ENCODE data around the gene NLRC5. TPM values are rescaled to one million over a fixed set of nuclear protein-coding genes. Genes with fewer than 3 reads are reported as not detected.

The NLRC5 gene
- total RNA-seq, 1 experiment from 2014 or later = 2.4 TPM

GRCh38 chr16:57107321-57107922 lies 118.1 kb downstream of the NLRC5 start:
- Histone ChIP-seq H3K56ac (ENCODE audit: insufficient read length, low read depth, low read length) (no peak overlapping the region), H2BK12ac (ENCODE audit: insufficient read length, low read depth, low read length) (no peak overlapping the region), H3K79me2 (ENCODE audit: insufficient read depth, low read length) (no peaks in the 10 kb centered on the region), H2AK5ac (ENCODE audit: insufficient read length, low read length) (no peak overlapping the region), H3K4me2 (ENCODE audit: insufficient read depth, insufficient read length, low read length) (no peak overlapping the region), H4K20me1 (ENCODE audit: control insufficient read depth, insufficient read depth, insufficient read length) (no peaks in the 10 kb centered on the region), H2BK5ac (ENCODE audit: insufficient read length, low read length) (no peak overlapping the region), H4K8ac (replicated peaks; ENCODE audit: insufficient read length, low read depth, low read length) (no peak overlapping the region), H3T11ph (ENCODE audit: low read length) (no peak overlapping the region), H3K23me2 (ENCODE audit: insufficient read length, low read depth, low read length, poor library complexity, severe bottlenecking) (no peaks in the 10 kb centered on the region), H3K4ac (ENCODE audit: low read depth, low read length) (no peak overlapping the region), H2BK120ac (ENCODE audit: low read depth, low read length, poor library complexity, severe bottlenecking) (no peak overlapping the region), H3K14ac (ENCODE audit: insufficient read depth, low read length) (no peak overlapping the region), H3K4me1 (ENCODE audit: insufficient read depth, low read length) (no peaks in the 10 kb centered on the region; the same call in 1 of the 2 replicates), H3K9me3 (ENCODE audit: control insufficient read depth, low read depth, low read length) (no peaks in the 10 kb centered on the region), H3K18ac (ENCODE audit: insufficient read length, low read depth, low read length) (no peak overlapping the region), H3K27me3 (ENCODE audit: insufficient read depth, low read length) (no peaks in the 10 kb centered on the region), H2AFZ (ENCODE audit: low read length) (no peak overlapping the region), H4K5ac (ENCODE audit: insufficient read length, low read depth, low read length) (no peak overlapping the region), H3K23ac (ENCODE audit: insufficient read length, low read depth, low read length) (no peak overlapping the region), H3K27ac (ENCODE audit: insufficient read length, low read depth, low read length) (no peak overlapping the region), H2BK15ac (ENCODE audit: low read depth, low read length) (no peak overlapping the region), H3K9ac (ENCODE audit: extremely low read depth, insufficient read length, low read length) (no peak overlapping the region), H4K91ac (ENCODE audit: insufficient read length, low read depth, low read length) (no peak overlapping the region), H3K79me1 (ENCODE audit: insufficient read depth, low read depth, low read length, poor library complexity, severe bottlenecking) (no peaks in the 10 kb centered on the region), H2BK20ac (ENCODE audit: low read depth, low read length, poor library complexity, severe bottlenecking) (no peak overlapping the region)
- no CpG with 5 or more reads among the region's 9 CpGs for WGBS (ENCODE audit: extremely low coverage, insufficient read length, low lambda C conversion rate)
- Mint-ChIP-seq H3K4me3 (no peak overlapping the region), H3K27me3 (ENCODE audit: low read depth) (no peaks in the 10 kb centered on the region; the same call in 1 of the 2 replicates), H3K27ac (no peak overlapping the region), H3K9me3 (no peaks in the 10 kb centered on the region), H3K36me3 (ENCODE audit: insufficient read depth in 1 of 3, low read depth in 3 of 3) (no peaks in the 10 kb centered on the region), H3K4me1 (peaks cover 21 to 33% of the 10 kb centered on the region in 2 experiments)
- DNase-seq = no peak
- no peak for TF ChIP-seq CTCF (conservative IDR thresholded peaks at IDR 0.05)

Measured in H9 (cell line).